CD4-positive, alpha-beta T cell (primary cell): ENCODE data around the gene GIT2. TPM values are rescaled to one million over a fixed set of nuclear protein-coding genes. Genes with fewer than 3 reads are reported as not detected.
"Not testable (repeated sequence)": the region's sequence is repeated elsewhere in the genome, so short reads cannot be mapped to it uniquely, and the experiment has no call there.

Experiments
- ATAC-seq: fragments of 200-7000 bp; cut with Tn5 transposase; one replicate; pipeline ENCODE4 v1.10.0; 2022; ENCODE audit warnings: mild to moderate bottlenecking; ENCODE audit not compliant: poor library complexity
- CTCF ChIA-PET: fragments of 350-600 bp; sonication (Branson Sonifier 250); formaldehyde crosslinking; loops from one replicate; lab custom pipeline; 2021; ENCODE audit warnings: antibody characterized with exemption, inconsistent platforms; lab: Charles Lee
- POLR2A ChIA-PET: fragments of 350-600 bp; sonication (Branson Sonifier 250); formaldehyde crosslinking; loops from one replicate; lab custom pipeline; 2021; ENCODE audit warnings: antibody characterized with exemption, inconsistent platforms; lab: Charles Lee
- DNase-seq, 14 experiments: peaks; one replicate each; pipeline ENCODE4 v3.0.0-alpha.2; 2013 to 2020; ENCODE audit warnings: mixed read lengths in 2 of 14
- H3K27ac ChIP-seq, 2 donors: one replicate each; pipeline versions ENCODE4 v1.5.1 to v1.7.0; 2013; ENCODE audit warnings: low read length in 2 of 2, low read depth in 1 of 2, mild to moderate bottlenecking in 1 of 2
- H3K27me3 ChIP-seq, 2 experiments: 1 replicate in 1 of 2; 2 replicates in 1 of 2; pipeline versions ENCODE4 v1.6.1 to v1.7.0; 2013; ENCODE audit warnings: low read length in 2 of 2, control low read depth in 1 of 2, mild to moderate bottlenecking in 1 of 2, moderate library complexity in 1 of 2; ENCODE audit not compliant: insufficient read depth in 2 of 2, control insufficient read depth in 1 of 2
- H3K36me3 ChIP-seq: one replicate; pipeline ENCODE4 v1.6.1; 2013; ENCODE audit warnings: low read length, control low read depth; ENCODE audit not compliant: insufficient read depth
- H3K4me1 ChIP-seq: one replicate; pipeline ENCODE4 v1.6.1; 2013; ENCODE audit warnings: low read length, control low read depth; ENCODE audit not compliant: insufficient read depth
- H3K4me3 ChIP-seq: one replicate; pipeline ENCODE4 v1.5.1; 2013; ENCODE audit warnings: mild to moderate bottlenecking, low read length, moderate library complexity
- H3K9me3 ChIP-seq, 2 experiments: 1 replicate in 1 of 2; 2 replicates in 1 of 2; pipeline versions ENCODE4 v1.6.1 to v1.7.0; 2013; ENCODE audit warnings: low read length in 2 of 2, mild to moderate bottlenecking in 2 of 2, control low read depth in 1 of 2, moderate library complexity in 1 of 2; ENCODE audit not compliant: control insufficient read depth in 1 of 2, insufficient read depth in 1 of 2
- H3K27ac Mint-ChIP-seq: one replicate; pipeline ENCODE4 v1.8.0; 2020; ENCODE audit warnings: mixed read lengths
- H3K27me3 Mint-ChIP-seq: one replicate; pipeline ENCODE4 v1.8.0; 2021; ENCODE audit warnings: mixed read lengths
- H3K36me3 Mint-ChIP-seq: one replicate; pipeline ENCODE4 v1.8.0; 2021; ENCODE audit warnings: low read depth, mixed read lengths
- H3K4me1 Mint-ChIP-seq: one replicate; pipeline ENCODE4 v1.8.0; 2021; ENCODE audit warnings: low read depth, mixed read lengths
- H3K4me3 Mint-ChIP-seq: one replicate; pipeline ENCODE4 v1.8.0; 2020; ENCODE audit warnings: mild to moderate bottlenecking, mixed read lengths
- H3K9me3 Mint-ChIP-seq: one replicate; pipeline ENCODE4 v1.8.0; 2020; ENCODE audit warnings: mixed read lengths
- intact Hi-C, 2 experiments: fragments of 100-400 bp; cut with DNase I in 1 of 2; cut with micrococcal nuclease in 1 of 2; formaldehyde crosslinking; loops; one replicate each; pipeline versions ENCODE4 v1.15.1 to v1.9.0; 2023 to 2025; cut with DNase I, micrococcal nuclease
- total RNA-seq, 174 experiments: library from RNA in 2 of 174; stranded (reverse) in 2 of 174; gene quantifications; one replicate each; pipeline ENCODE4 v1.2.3 and lab custom pipeline; 2021 to 2026
- TF ChIP-seq, protein P1 (sequence below): fragments of 200-600 bp; IDR thresholded peaks from one replicate; pipeline ENCODE4 v1.8.0; 2022; ENCODE audit warnings: antibody characterized with exemption, mild to moderate bottlenecking

Gene GIT2
- total RNA-seq, 2 experiments from 2014 or later = 68.6 to 70.7 TPM

DNA sequence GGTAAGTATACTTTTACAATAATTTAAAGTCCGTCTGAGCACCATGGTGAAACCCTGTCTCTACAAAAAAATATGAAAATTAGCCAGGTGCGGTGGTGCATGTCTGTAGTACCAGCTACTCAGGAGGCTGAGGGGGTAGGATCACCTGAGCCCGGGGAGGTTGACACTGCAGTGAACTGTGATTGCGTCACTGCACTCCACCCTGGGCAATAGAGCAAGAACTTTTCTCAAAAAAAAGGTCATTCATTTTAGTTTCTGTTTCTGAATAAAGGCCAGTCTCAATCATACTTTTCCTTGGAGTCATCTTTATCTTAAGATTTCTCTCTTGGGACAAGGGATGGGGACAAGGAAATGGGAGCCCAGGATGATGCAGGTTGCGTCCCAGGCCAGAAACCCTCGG is 16.0 kb upstream of the GIT2 start:
- ATAC-seq = peak; percentile 70
- H3K4me3 ChIP-seq = no peak overlapping the region
- POLR2A ChIA-PET = interaction anchor here (1.7 kb wide), 1 partner anchor 13 kb away, joined by 10 read pairs; the partner anchor contains the start of gene ANKRD13A

DNA sequence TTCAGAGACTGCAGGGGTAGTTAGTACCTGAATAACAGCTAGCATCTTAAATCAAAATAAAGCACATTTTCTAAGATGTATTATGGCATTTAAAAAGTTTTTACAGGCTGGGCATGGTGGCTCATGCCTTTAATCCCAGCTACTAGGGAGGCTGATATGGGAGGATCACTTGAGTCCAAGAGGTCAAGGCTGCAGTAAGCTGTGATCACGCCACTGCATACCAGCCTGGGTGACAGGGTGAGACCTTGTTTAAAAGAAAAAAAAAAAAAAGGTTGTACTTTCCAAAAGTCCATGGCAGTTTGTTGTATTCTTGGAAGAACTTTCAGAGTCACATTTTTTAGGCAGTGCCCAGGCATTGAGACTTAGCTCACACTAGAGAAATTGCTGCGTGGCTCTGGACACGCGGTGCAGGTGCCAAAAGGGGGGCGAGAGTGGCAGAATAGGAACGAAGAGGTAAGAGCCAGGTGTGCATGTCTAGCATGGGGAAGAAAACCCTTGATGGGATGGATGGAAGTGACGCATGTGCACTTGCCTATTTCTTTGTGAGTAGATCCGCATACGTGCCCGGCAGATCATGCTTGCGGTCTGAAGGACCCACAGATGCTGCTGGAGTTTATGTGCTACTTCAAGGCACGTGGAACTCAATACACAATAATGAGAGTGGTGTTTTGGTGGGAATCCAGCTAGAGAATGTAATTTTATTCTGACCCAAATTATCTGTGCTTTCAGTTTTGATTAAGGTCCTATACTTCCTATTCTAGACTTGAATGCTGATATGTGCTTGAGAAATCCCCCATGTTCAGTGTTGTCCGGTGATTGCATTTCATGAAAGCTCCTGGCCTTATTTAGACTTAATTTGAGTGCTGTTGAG is 14.9 kb upstream of the GIT2 start:
- peaks cover 60% of the 10 kb centered on the region for H3K36me3 Mint-ChIP-seq
- ATAC-seq = peak; percentile 47
- intact Hi-C loops = loop anchor here in 1 of 2 experiments (5.0 kb wide), 1 partner anchor 79 kb away; no protein-coding TSS in a partner anchor
- peaks cover 74% of the 10 kb centered on the region for H3K4me1 Mint-ChIP-seq
- TF ChIP-seq, protein P1, sequence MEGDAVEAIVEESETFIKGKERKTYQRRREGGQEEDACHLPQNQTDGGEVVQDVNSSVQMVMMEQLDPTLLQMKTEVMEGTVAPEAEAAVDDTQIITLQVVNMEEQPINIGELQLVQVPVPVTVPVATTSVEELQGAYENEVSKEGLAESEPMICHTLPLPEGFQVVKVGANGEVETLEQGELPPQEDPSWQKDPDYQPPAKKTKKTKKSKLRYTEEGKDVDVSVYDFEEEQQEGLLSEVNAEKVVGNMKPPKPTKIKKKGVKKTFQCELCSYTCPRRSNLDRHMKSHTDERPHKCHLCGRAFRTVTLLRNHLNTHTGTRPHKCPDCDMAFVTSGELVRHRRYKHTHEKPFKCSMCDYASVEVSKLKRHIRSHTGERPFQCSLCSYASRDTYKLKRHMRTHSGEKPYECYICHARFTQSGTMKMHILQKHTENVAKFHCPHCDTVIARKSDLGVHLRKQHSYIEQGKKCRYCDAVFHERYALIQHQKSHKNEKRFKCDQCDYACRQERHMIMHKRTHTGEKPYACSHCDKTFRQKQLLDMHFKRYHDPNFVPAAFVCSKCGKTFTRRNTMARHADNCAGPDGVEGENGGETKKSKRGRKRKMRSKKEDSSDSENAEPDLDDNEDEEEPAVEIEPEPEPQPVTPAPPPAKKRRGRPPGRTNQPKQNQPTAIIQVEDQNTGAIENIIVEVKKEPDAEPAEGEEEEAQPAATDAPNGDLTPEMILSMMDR = no peak
- no peaks in the 10 kb centered on the region for H3K27me3 Mint-ChIP-seq
- peak overlapping the region; percentile 89 for H3K27ac Mint-ChIP-seq
- DNase-seq = peak in 4 of 14 experiments; percentile 6 to 67 (median 52)
- Histone ChIP-seq H3K36me3 (peaks cover 25% of the 10 kb centered on the region), H3K4me1 (peaks cover 37% of the 10 kb centered on the region), H3K9me3 (no peaks in the 10 kb centered on the region), H3K27ac (peak overlapping the region in 1 of 2 donors; percentile 44), H3K27me3 (no peaks in the 10 kb centered on the region), H3K4me3 (peak overlapping the region; percentile 33)
- ChIA-PET CTCF (no interaction called here), POLR2A (interaction anchor here (0.5 to 1.7 kb wide), 5 partner anchors 12 to 765 kb away, joined by 3 to 10 read pairs (median 6); partner anchors contain the start of gene ANKRD13A)
- H3K9me3 Mint-ChIP-seq = no peaks in the 10 kb centered on the region
- peak overlapping the region; percentile 3 for H3K4me3 Mint-ChIP-seq

More for the DNA sequence above, 16.0 kb upstream of the GIT2 start:
- CTCF ChIA-PET = no interaction called here
- intact Hi-C loops = loop anchor here in 1 of 2 experiments (5.0 kb wide), 1 partner anchor 80 kb away; no protein-coding TSS in a partner anchor
- Histone ChIP-seq H3K4me1 (peaks cover 37% of the 10 kb centered on the region), H3K36me3 (peaks cover 35% of the 10 kb centered on the region), H3K27ac (peak overlapping the region in 1 of 2 donors; percentile 57), H3K9me3 (no peaks in the 10 kb centered on the region), H3K27me3 (no peaks in the 10 kb centered on the region)
- Mint-ChIP-seq H3K9me3 (no peaks in the 10 kb centered on the region), H3K36me3 (peaks cover 58% of the 10 kb centered on the region), H3K27me3 (no peaks in the 10 kb centered on the region), H3K4me1 (peaks cover 63% of the 10 kb centered on the region), H3K27ac (peak overlapping the region; percentile 89), H3K4me3 (peak overlapping the region; percentile 45)
- TF ChIP-seq, protein P1 = no peak
- DNase-seq = peak in 4 of 14 experiments; percentile 8 to 64 (median 54)

DNA sequence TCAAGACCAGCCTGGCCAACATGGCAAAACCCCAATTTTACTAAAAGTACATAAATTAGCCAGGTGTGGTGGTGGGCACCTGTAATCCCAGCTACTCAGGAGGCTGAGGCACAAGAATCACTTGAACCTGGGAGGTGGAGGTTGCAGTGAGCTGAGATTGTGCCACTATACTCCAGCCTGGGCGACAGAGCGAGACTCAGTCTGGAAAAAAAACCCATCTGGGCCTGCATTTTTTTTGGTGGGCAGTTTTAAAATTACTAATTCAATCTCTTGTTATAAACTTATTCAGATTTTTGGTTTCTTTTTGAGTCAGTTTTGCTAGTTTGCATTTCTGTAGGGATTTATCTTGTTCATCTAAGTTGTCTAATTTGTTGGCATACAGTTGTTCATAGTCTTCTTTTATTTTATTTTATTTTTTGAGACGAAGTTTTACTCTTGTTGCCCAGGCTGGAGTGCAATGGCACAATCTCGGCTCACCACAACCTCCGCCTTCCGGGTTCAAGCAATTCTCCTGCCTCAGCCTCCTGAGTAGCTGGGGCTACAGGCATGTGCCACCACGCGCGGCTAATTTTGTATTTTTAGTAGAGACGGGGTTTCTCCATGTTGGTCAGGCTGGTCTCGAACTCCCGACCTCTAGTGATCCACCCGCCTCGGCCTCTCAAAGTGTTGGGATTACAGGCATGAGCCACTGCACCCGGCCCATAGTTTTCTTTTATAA is 12.7 kb upstream of the GIT2 start:
- CTCF ChIA-PET, ATAC-seq, H3K27me3 Mint-ChIP-seq, H3K9me3 Mint-ChIP-seq, intact Hi-C loops, DNase-seq, H3K27me3 ChIP-seq, POLR2A ChIA-PET, H3K9me3 ChIP-seq, H3K27ac ChIP-seq, H3K4me3 ChIP-seq: not testable (repeated sequence)
- peaks cover 52% of the 10 kb centered on the region for H3K36me3 Mint-ChIP-seq
- H3K4me1 Mint-ChIP-seq = peaks cover 76% of the 10 kb centered on the region
- peaks cover 22% of the 10 kb centered on the region for H3K36me3 ChIP-seq
- peaks cover 45% of the 10 kb centered on the region for H3K4me1 ChIP-seq
- H3K27ac Mint-ChIP-seq = peak overlapping the region; percentile 89
- H3K4me3 Mint-ChIP-seq = peak overlapping the region; percentile 84
